HepG2 (cell line): ENCODE results near the gene APBB3. TPM values are rescaled to one million over a fixed set of nuclear protein-coding genes. Genes with fewer than 3 reads are reported as not detected.

Source experiments
- ATAC-seq: fragments of 200-7000 bp; cut with Tn5 transposase; 3 replicates; pipeline ENCODE4 v1.9.1; 2020; ENCODE audit warnings: mild to moderate bottlenecking, moderate library complexity
- BruUV-seq: library from RNA; stranded (reverse); fragments of 400-500 nt; replicated peaks from 2 replicates; lab custom pipeline; 2021; lab: Mats Ljungman, UMichigan
- CTCF ChIA-PET: fragments of 300-600 bp; formaldehyde crosslinking; extraction: SDS; loops from one replicate; lab custom pipeline; 2021; ENCODE audit warnings: low total read pairs, inconsistent platforms, low intra/inter-chr PET ratio; lab: Yijun Ruan, JAX
- POLR2A ChIA-PET: fragments of 350-600 bp; sonication (Branson Sonifier 250); formaldehyde crosslinking; loops from one replicate; lab custom pipeline; 2020; ENCODE audit warnings: antibody characterized with exemption, inconsistent platforms; lab: Yijun Ruan, JAX
- DNase-seq: peaks from one replicate; pipeline ENCODE4 v3.0.0-alpha.2; 2015; ENCODE audit warnings: low spot score
- FAIRE-seq: peaks from 3 replicates; lab custom pipeline; 2011; peaks lifted over from hg19 to GRCh38; lab: Jason Lieb, UNC
- H2AFZ ChIP-seq: one replicate; pipeline ENCODE4 v1.6.1; 2011; ENCODE audit warnings: low read length, inconsistent platforms
- H3K27ac ChIP-seq: fragments of 300-600 bp; 3 replicates; pipeline ENCODE4 v1.8.0; 2011; ENCODE audit warnings: mixed run types, mild to moderate bottlenecking, mixed read lengths, low read length, inconsistent platforms; ENCODE audit not compliant: insufficient read depth; ENCODE audit errors: extremely low read length
- H3K27me3 ChIP-seq, 2 experiments: fragments of 200-600 bp in 1 of 2; 2 replicates in 1 of 2; 3 replicates in 1 of 2; pipeline versions ENCODE4 v1.6.0 to v1.8.0; 2011; ENCODE audit warnings: low read length in 2 of 2, mild to moderate bottlenecking in 2 of 2, moderate library complexity in 2 of 2, inconsistent platforms in 1 of 2; ENCODE audit not compliant: insufficient read depth in 2 of 2, control insufficient read depth in 1 of 2
- H3K36me3 ChIP-seq, 2 experiments: fragments of 200-600 bp in 1 of 2; replicated peaks in 1 of 2; 2 replicates in 1 of 2; 3 replicates in 1 of 2; pipeline versions ENCODE4 v1.5.1 to v1.8.0; 2011; ENCODE audit warnings: low read length in 2 of 2, inconsistent platforms in 1 of 2; ENCODE audit not compliant: insufficient read depth in 2 of 2, control insufficient read depth in 1 of 2
- H3K4me1 ChIP-seq: 2 replicates; pipeline ENCODE4 v1.5.1; 2012; ENCODE audit warnings: low read length, inconsistent platforms; ENCODE audit not compliant: insufficient read depth
- H3K4me2 ChIP-seq: 2 replicates; pipeline ENCODE4 v1.6.0; 2011; ENCODE audit warnings: low read depth, low read length, inconsistent platforms
- H3K4me3 ChIP-seq, 3 experiments: fragments of 200-600 bp in 1 of 3; sonication (generic), shearing (Covaris generic) in 1 of 3; replicated peaks in 1 of 3; 2 replicates each; pipeline ENCODE4 v1.5.1; 2011 to 2016; ENCODE audit warnings: low read length in 3 of 3, inconsistent platforms in 2 of 3, low read depth in 2 of 3, mild to moderate bottlenecking in 2 of 3, control low read depth in 1 of 3, mixed read lengths in 1 of 3; ENCODE audit not compliant: insufficient read depth in 1 of 3
- H3K79me2 ChIP-seq: one replicate; pipeline ENCODE4 v1.6.1; 2011; ENCODE audit warnings: low read length, inconsistent platforms; ENCODE audit not compliant: insufficient read depth
- H3K9ac ChIP-seq: 2 replicates; pipeline ENCODE4 v1.6.0; 2011; ENCODE audit warnings: mild to moderate bottlenecking, low read depth, low read length, inconsistent platforms; ENCODE audit not compliant: insufficient read depth
- H3K9me3 ChIP-seq: 2 replicates; pipeline ENCODE4 v1.5.1; 2012; ENCODE audit warnings: mild to moderate bottlenecking, low read length
- H4K20me1 ChIP-seq: 2 replicates; pipeline ENCODE4 v1.6.0; 2011; ENCODE audit warnings: inconsistent platforms, mild to moderate bottlenecking, low read length, moderate library complexity; ENCODE audit not compliant: insufficient read depth
- ATF7 ChIP-seq, 2 experiments: fragments of 450-650 bp in 1 of 2; sonication (generic) in 1 of 2; formaldehyde crosslinking in 1 of 2; IDR thresholded peaks; 2 replicates each; pipeline versions ENCODE4 v1.4.0 to v1.6.1; 2016 to 2020; ENCODE audit warnings: antibody characterized with exemption in 1 of 2, mild to moderate bottlenecking in 1 of 2, missing genetic modification reagents in 1 of 2
- CENPT ChIP-seq: sonication (generic); formaldehyde crosslinking; IDR thresholded peaks from 2 replicates; pipeline ENCODE4 v1.8.0; 2022; ENCODE audit warnings: low read depth, mild to moderate bottlenecking, moderate library complexity, missing genetic modification reagents
- EED ChIP-seq: sonication (generic); formaldehyde crosslinking; IDR thresholded peaks from 2 replicates; pipeline ENCODE4 v1.5.0; 2020; ENCODE audit warnings: mild to moderate bottlenecking, missing genetic modification reagents
- FOXK1 ChIP-seq: sonication (generic); formaldehyde crosslinking; IDR thresholded peaks from 2 replicates; pipeline ENCODE4 v1.4.0; 2020; ENCODE audit warnings: low read depth, missing genetic modification reagents, borderline replicate concordance
- GATAD1 ChIP-seq: IDR thresholded peaks from 2 replicates; pipeline ENCODE4 v1.6.1; 2016; ENCODE audit warnings: missing genetic modification reagents, missing compliant biosample characterization
- HDAC2 ChIP-seq: sonication (generic); formaldehyde crosslinking; IDR thresholded peaks from 2 replicates; pipeline ENCODE4 v1.4.0; 2020; ENCODE audit warnings: missing genetic modification reagents
- HNRNPK ChIP-seq: fragments of 200-400 bp; formaldehyde crosslinking; IDR thresholded peaks from 2 replicates; pipeline ENCODE4 v1.6.1; 2018; ENCODE audit warnings: low read length, low read depth, moderate library complexity, mild to moderate bottlenecking; ENCODE audit not compliant: poor library complexity, severe bottlenecking
- KLF15 ChIP-seq: sonication (generic); formaldehyde crosslinking; IDR thresholded peaks from 2 replicates; pipeline ENCODE4 v1.8.1; 2023; ENCODE audit warnings: borderline replicate concordance, mild to moderate bottlenecking, inconsistent platforms, missing genetic modification reagents, mixed read lengths
- KLF6 ChIP-seq: IDR thresholded peaks from 2 replicates; pipeline ENCODE4 v1.8.0; 2016; ENCODE audit warnings: missing biosample characterization, missing genetic modification reagents
- LBX2 ChIP-seq: sonication (generic); formaldehyde crosslinking; IDR thresholded peaks from 2 replicates; pipeline ENCODE4 v1.5.0; 2020; ENCODE audit warnings: missing genetic modification reagents, mild to moderate bottlenecking, borderline replicate concordance
- MTA3 ChIP-seq: sonication (generic); formaldehyde crosslinking; IDR thresholded peaks from 2 replicates; pipeline ENCODE4 v1.4.0; 2020; ENCODE audit warnings: missing genetic modification reagents
- NCOA5 ChIP-seq: sonication (generic); formaldehyde crosslinking; IDR thresholded peaks from 2 replicates; pipeline ENCODE4 v1.4.0; 2020; ENCODE audit warnings: missing genetic modification reagents
- NFKB2 ChIP-seq: sonication (generic); formaldehyde crosslinking; IDR thresholded peaks from 2 replicates; pipeline ENCODE4 v1.4.0; 2020; ENCODE audit warnings: missing genetic modification reagents, borderline replicate concordance
- POLR2G ChIP-seq: fragments of 200-400 bp; formaldehyde crosslinking; IDR thresholded peaks from 2 replicates; pipeline ENCODE4 v1.6.1; 2018; ENCODE audit warnings: mild to moderate bottlenecking, low read depth, low read length, moderate library complexity
- RAD21 ChIP-seq: fragments of 450-650 bp; formaldehyde crosslinking; IDR thresholded peaks from 2 replicates; pipeline ENCODE4 v1.5.0; 2020; ENCODE audit warnings: mild to moderate bottlenecking
- RFX5 ChIP-seq: IDR thresholded peaks from 2 replicates; pipeline ENCODE4 v1.6.1; 2011; ENCODE audit warnings: low read depth, low read length, improper control_type of control experiment
- RNF2 ChIP-seq: fragments of 450-650 bp; conservative IDR thresholded peaks from 2 replicates; pipeline ENCODE4 v1.6.1; 2016; ENCODE audit warnings: low read depth
- SALL1 ChIP-seq: sonication (generic); formaldehyde crosslinking; IDR thresholded peaks from 2 replicates; pipeline ENCODE4 v1.8.0; 2022; ENCODE audit warnings: mild to moderate bottlenecking, missing genetic modification reagents
- SKI ChIP-seq: fragments of 450-650 bp; IDR thresholded peaks from one replicate; pipeline ENCODE4 v1.6.1; 2018; ENCODE audit warnings: mild to moderate bottlenecking; ENCODE audit not compliant: partially characterized antibody
- SMC3 ChIP-seq: IDR thresholded peaks from 2 replicates; pipeline ENCODE4 v1.6.1; 2011; ENCODE audit warnings: low read length, improper control_type of control experiment
- SUZ12 ChIP-seq: fragments of 150-350 bp; IDR thresholded peaks from 2 replicates; pipeline ENCODE4 v1.6.1; 2014; ENCODE audit warnings: low read depth, low read length
- TRIM24 ChIP-seq: sonication (generic); formaldehyde crosslinking; IDR thresholded peaks from 2 replicates; pipeline ENCODE4 v1.8.0; 2022; ENCODE audit warnings: mild to moderate bottlenecking, missing genetic modification reagents
- ZFP36L2 ChIP-seq: sonication (generic); formaldehyde crosslinking; IDR thresholded peaks from 2 replicates; pipeline ENCODE4 v1.4.0; 2020; ENCODE audit warnings: missing genetic modification reagents
- ZFP62 ChIP-seq: sonication (generic); formaldehyde crosslinking; IDR thresholded peaks from 2 replicates; pipeline ENCODE4 v1.4.0; 2020; ENCODE audit warnings: missing genetic modification reagents
- ZMYM4 ChIP-seq: sonication (generic); formaldehyde crosslinking; IDR thresholded peaks from 2 replicates; pipeline ENCODE4 v1.8.1; 2023; ENCODE audit warnings: mild to moderate bottlenecking, missing genetic modification reagents
- ZNF136 ChIP-seq: sonication (generic); formaldehyde crosslinking; IDR thresholded peaks from 2 replicates; pipeline ENCODE4 v1.8.1; 2022; ENCODE audit warnings: low read depth, mild to moderate bottlenecking, moderate library complexity, missing genetic modification reagents
- ZNF747 ChIP-seq: sonication (generic); formaldehyde crosslinking; IDR thresholded peaks from 2 replicates; pipeline ENCODE4 v1.8.1; 2023; ENCODE audit warnings: missing genetic modification reagents, mild to moderate bottlenecking, borderline replicate concordance
- ZNF766 ChIP-seq: sonication (generic); formaldehyde crosslinking; IDR thresholded peaks from 2 replicates; pipeline ENCODE4 v1.5.0; 2020; ENCODE audit warnings: missing genetic modification reagents, borderline replicate concordance
- WGBS: methylation state at CpG from one replicate; pipeline ENCODE4 v1.1.6; 2017; ENCODE audit warnings: low lambda C conversion rate; 5-methylcytosine and 5-hydroxymethylcytosine counted together
- in situ Hi-C: cut with HindIII; loops from 2 replicates; pipeline ENCODE4 v1.10.0; 2017; ENCODE audit warnings: low pct_unique_long_range_greater_than_20kb; ENCODE audit not compliant: extremely low pct_ligation_motif_present
- intact Hi-C: fragments of 100-400 bp; cut with micrococcal nuclease; formaldehyde crosslinking; loops from one replicate; pipeline ENCODE4 v1.10.0; 2022; ENCODE audit not compliant: unreplicated experiment
- polyA plus RNA-seq, 8 experiments: library from polyadenylated mRNA; depleted of rRNA in 3 of 8; stranded (reverse) in 7 of 8; unstranded in 1 of 8; fragments of >200 nt; fragmentation: Illumina TruSeq in 4 of 8; extraction: Trizol in 4 of 8; gene quantifications; 2 replicates each; pipeline versions ENCODE4 v1.2.1 to v1.2.3, GENCODE V29; 2011 to 2016; ENCODE audit warnings: low read depth in 4 of 8, missing spikeins in 1 of 8, mixed read lengths in 1 of 8; ENCODE audit not compliant: insufficient read depth in 1 of 8
- total RNA-seq, 5 experiments: library from RNA; depleted of rRNA; stranded (reverse); fragments of >200 nt; fragmentation: Illumina TruSeq; extraction: Trizol; gene quantifications; 2 replicates each; pipeline ENCODE4 v1.2.3, GENCODE V29; 2016; ENCODE audit warnings: low read depth in 1 of 5

APBB3 gene
- total and polyA plus RNA-seq, 2 of the 13 experiments (the other 11 are each of a cell fraction or from before 2014, with no cell fraction given): 0.38 to 0.78 TPM

- Histone ChIP-seq H3K27ac (no peak overlapping the region), H3K4me2 (peak overlapping the region; percentile 89), H2AFZ (no peak overlapping the region), H3K9ac (peak overlapping the region; percentile 65; the same call in 1 of the 2 replicates), H3K79me2 (no peaks in the 10 kb centered on the region), H3K4me3 (peak overlapping the region; percentile 17 to 57 (median 40); a peak in 4 of 6 replicates), H3K27me3 (no peaks in the 10 kb centered on the region), H4K20me1 (no peaks in the 10 kb centered on the region), H3K9me3 (no peaks in the 10 kb centered on the region), H3K4me1 (peaks cover 45% of the 10 kb centered on the region), H3K36me3 (no peaks in the 10 kb centered on the region)
- DNase-seq: peak; percentile 76
- ChIA-PET CTCF (interaction anchor here (0.7 to 4.0 kb wide), 5 partner anchors 32 to 145 kb away, joined by 3 to 11 read pairs (median 4); partner anchors contain the start of gene TMCO6), POLR2A (no interaction called here)
- peak; percentile 92 for ATAC-seq
- in situ Hi-C loops (no loop called here), intact Hi-C loops (loop anchor here (1.0 to 2.0 kb wide), 3 partner anchors 35 to 89 kb away; partner anchors contain the start of gene WDR55)
- peak; percentile 72 for FAIRE-seq
- WGBS: 18% methylated on average over 5 of the region's 8 CpGs
- BruUV-seq: no TSS peak
- TF ChIP-seq NFKB2 (no peak), MTA3 (CRISPR knock-in tag) (no peak), RAD21 (CRISPR knock-in tag) (peak; percentile 87), FOXK1 (CRISPR knock-in tag) (no peak), ZNF747 (CRISPR knock-in tag) (no peak), HDAC2 (no peak), ZFP36L2 (CRISPR knock-in tag) (no peak), ZFP62 (no peak), GATAD1 (0 out of 2 replicates have a peak, but pooled peaks have one; percentile 54), KLF15 (no peak), ATF7 (IDR thresholded peaks at IDR 0.05) (no peak), ATF7 (CRISPR knock-in tag; IDR thresholded peaks at IDR 0.05) (no peak), ZMYM4 (CRISPR knock-in tag) (0 out of 2 replicates have a peak, but pooled peaks have one; percentile 30), CENPT (no peak), RFX5 (no peak), SMC3 (peak; percentile 98), ZNF766 (CRISPR knock-in tag) (no peak), KLF6 (CRISPR knock-in tag) (no peak), TRIM24 (CRISPR knock-in tag) (no peak), NCOA5 (CRISPR knock-in tag) (no peak), SALL1 (CRISPR knock-in tag) (peak; percentile 43), ZNF136 (CRISPR knock-in tag) (no peak), LBX2 (CRISPR knock-in tag) (no peak), HNRNPK (no peak), SUZ12 (no peak), EED (CRISPR knock-in tag) (no peak), RNF2 (no peak), POLR2G (no peak), SKI (no peak)
Observed at GRCh38 chr5:140575309-140575708, 10.9 kb upstream of the APBB3 start.
